Measurements from ENCODE around the gene SND1.

SND1 gene

GRCh38 chr7:128074336-128074735, 422.3 kb downstream of the SND1 start:
- H3K27me3 ChIP-seq (ENCODE audit: control insufficient read depth, low read length): no peaks in the 10 kb centered on the region
- H3F3A ChIP-seq (ENCODE audit: control insufficient read depth, insufficient read depth): no peaks in the 10 kb centered on the region
- H4K20me1 ChIP-seq (ENCODE audit: control insufficient read depth, insufficient read depth, low read depth, low read length): no peaks in the 10 kb centered on the region; the same call in 1 of the 2 replicates
- no peaks in the 10 kb centered on the region for H3K79me2 ChIP-seq (ENCODE audit: control insufficient read depth, low read length)
- no peaks in the 10 kb centered on the region for H3K9me2 ChIP-seq (replicated peaks; ENCODE audit: control insufficient read depth, low read length)
- H3K36me3 ChIP-seq (ENCODE audit: control insufficient read depth, low read length): peaks cover 27% of the 10 kb centered on the region
- no peaks in the 10 kb centered on the region for H3K4me1 ChIP-seq (ENCODE audit: control insufficient read depth, low read length)
- H3K27ac ChIP-seq (ENCODE audit: low read depth, low read length): no peak overlapping the region
- no peaks in the 10 kb centered on the region for H3K9me3 ChIP-seq (ENCODE audit: control insufficient read depth, insufficient read depth, low read length)
- TF ChIP-seq EZH2phosphoT487 (IDR thresholded peaks at IDR 0.05; ENCODE audit: borderline replicate concordance, low read length) (no peak), CTCF (IDR thresholded peaks at IDR 0.05; ENCODE audit: low read depth, low read length, poor library complexity, severe bottlenecking) (no peak)
- H3K4me3 ChIP-seq (ENCODE audit: low read length): no peak overlapping the region
- no peak overlapping the region for H3K4me2 ChIP-seq (ENCODE audit: low read length)

DNA sequence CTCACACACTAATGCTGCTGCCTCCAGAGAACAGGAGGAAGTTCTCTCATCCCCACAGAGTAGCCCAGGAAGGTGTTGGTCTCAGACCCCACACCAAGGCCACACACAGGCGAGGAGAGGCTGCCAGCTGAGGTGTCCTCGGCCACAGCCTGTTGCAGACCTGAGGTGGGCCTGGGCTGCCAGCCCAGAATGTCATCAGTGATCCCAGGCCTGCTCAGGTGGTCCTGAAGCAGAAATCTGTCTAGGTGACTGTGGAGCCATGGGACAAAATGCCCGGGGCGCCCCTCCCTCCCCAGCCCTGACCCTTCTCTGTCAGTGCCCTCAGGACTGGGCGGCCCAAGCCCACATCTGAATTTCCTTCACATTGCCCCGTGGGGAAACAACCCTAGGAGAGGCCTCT, 422.7 kb downstream of the SND1 start:
- Histone ChIP-seq H3K4me1 (ENCODE audit: control insufficient read depth, low read length) (no peaks in the 10 kb centered on the region), H3K9me2 (replicated peaks; ENCODE audit: control insufficient read depth, low read length) (no peaks in the 10 kb centered on the region), H3F3A (ENCODE audit: control insufficient read depth, insufficient read depth) (no peaks in the 10 kb centered on the region), H3K36me3 (ENCODE audit: control insufficient read depth, low read length) (peaks cover 27% of the 10 kb centered on the region), H4K20me1 (ENCODE audit: control insufficient read depth, insufficient read depth, low read depth, low read length) (no peaks in the 10 kb centered on the region; the same call in 1 of the 2 replicates), H3K27me3 (ENCODE audit: control insufficient read depth, low read length) (no peaks in the 10 kb centered on the region), H3K79me2 (ENCODE audit: control insufficient read depth, low read length) (no peaks in the 10 kb centered on the region), H3K27ac (ENCODE audit: low read depth, low read length) (no peak overlapping the region), H3K4me3 (ENCODE audit: low read length) (no peak overlapping the region), H3K9me3 (ENCODE audit: control insufficient read depth, insufficient read depth, low read length) (no peaks in the 10 kb centered on the region), H3K4me2 (ENCODE audit: low read length) (no peak overlapping the region)
- TF ChIP-seq EZH2phosphoT487 (IDR thresholded peaks at IDR 0.05; ENCODE audit: borderline replicate concordance, low read length) (no peak), CTCF (IDR thresholded peaks at IDR 0.05; ENCODE audit: low read depth, low read length, poor library complexity, severe bottlenecking) (no peak)

GRCh38 chr7:128075242-128076095, 423.5 kb downstream of the SND1 start:
- Histone ChIP-seq H3K27me3 (ENCODE audit: control insufficient read depth, low read length) (no peaks in the 10 kb centered on the region), H3K9me2 (replicated peaks; ENCODE audit: control insufficient read depth, low read length) (no peaks in the 10 kb centered on the region), H3K36me3 (ENCODE audit: control insufficient read depth, low read length) (peaks cover 30% of the 10 kb centered on the region), H3K4me3 (ENCODE audit: low read length) (no peak overlapping the region), H3K4me1 (ENCODE audit: control insufficient read depth, low read length) (no peaks in the 10 kb centered on the region), H3F3A (ENCODE audit: control insufficient read depth, insufficient read depth) (no peaks in the 10 kb centered on the region), H3K9me3 (ENCODE audit: control insufficient read depth, insufficient read depth, low read length) (no peaks in the 10 kb centered on the region), H3K27ac (ENCODE audit: low read depth, low read length) (no peak overlapping the region), H3K79me2 (ENCODE audit: control insufficient read depth, low read length) (no peaks in the 10 kb centered on the region), H4K20me1 (ENCODE audit: control insufficient read depth, insufficient read depth, low read depth, low read length) (no peaks in the 10 kb centered on the region; the same call in 1 of the 2 replicates), H3K4me2 (ENCODE audit: low read length) (no peak overlapping the region)
- TF ChIP-seq CTCF (IDR thresholded peaks at IDR 0.05; ENCODE audit: low read depth, low read length, poor library complexity, severe bottlenecking) (no peak), EZH2phosphoT487 (IDR thresholded peaks at IDR 0.05; ENCODE audit: borderline replicate concordance, low read length) (no peak)
